Lower leg skin (tissue), 3 donors: ENCODE results near the gene HNRNPF.

Experiments
- CTCF ChIP-seq, 3 donors: fragments of 450-650 bp; IDR thresholded peaks; one replicate each; pipeline ENCODE4 v1.5.1; 2016; ENCODE audit warnings: antibody characterized with exemption in 3 of 3, mild to moderate bottlenecking in 3 of 3, moderate library complexity in 2 of 3
- POLR2A ChIP-seq, 2 donors: fragments of 450-650 bp; IDR thresholded peaks; one replicate each; pipeline ENCODE4 v1.6.1; 2016 to 2017; ENCODE audit warnings: antibody characterized with exemption in 2 of 2, mild to moderate bottlenecking in 1 of 2, moderate library complexity in 1 of 2

GRCh38 chr10:43374194-43374593, 34.8 kb downstream of the HNRNPF start:
- no peak for TF ChIP-seq POLR2A (IDR thresholded peaks at IDR 0.05)
- no peak for TF ChIP-seq CTCF (IDR thresholded peaks at IDR 0.05)
